ENCODE results near the gene GPX1.

DNA sequence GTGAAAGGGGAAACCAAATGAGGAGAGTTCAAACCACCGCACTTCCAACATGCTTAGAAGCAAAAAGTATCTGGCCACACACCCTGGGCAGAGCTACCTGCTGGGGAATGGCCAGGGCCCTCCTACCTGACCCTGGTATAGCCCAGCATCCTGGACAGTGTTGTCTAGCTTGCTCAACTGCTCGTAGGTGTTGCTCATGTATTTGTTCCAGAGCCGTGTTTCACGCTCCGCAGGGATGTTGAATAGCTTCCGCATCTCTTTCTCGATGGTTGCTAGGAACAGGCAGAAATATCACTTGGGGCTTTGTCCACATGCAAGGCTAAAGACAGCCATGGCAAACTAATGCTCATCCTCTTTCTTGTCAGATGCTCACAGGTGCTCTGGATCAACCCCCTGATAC lies 33.4 kb downstream of the GPX1 start:
- TF ChIP-seq, protein P1, sequence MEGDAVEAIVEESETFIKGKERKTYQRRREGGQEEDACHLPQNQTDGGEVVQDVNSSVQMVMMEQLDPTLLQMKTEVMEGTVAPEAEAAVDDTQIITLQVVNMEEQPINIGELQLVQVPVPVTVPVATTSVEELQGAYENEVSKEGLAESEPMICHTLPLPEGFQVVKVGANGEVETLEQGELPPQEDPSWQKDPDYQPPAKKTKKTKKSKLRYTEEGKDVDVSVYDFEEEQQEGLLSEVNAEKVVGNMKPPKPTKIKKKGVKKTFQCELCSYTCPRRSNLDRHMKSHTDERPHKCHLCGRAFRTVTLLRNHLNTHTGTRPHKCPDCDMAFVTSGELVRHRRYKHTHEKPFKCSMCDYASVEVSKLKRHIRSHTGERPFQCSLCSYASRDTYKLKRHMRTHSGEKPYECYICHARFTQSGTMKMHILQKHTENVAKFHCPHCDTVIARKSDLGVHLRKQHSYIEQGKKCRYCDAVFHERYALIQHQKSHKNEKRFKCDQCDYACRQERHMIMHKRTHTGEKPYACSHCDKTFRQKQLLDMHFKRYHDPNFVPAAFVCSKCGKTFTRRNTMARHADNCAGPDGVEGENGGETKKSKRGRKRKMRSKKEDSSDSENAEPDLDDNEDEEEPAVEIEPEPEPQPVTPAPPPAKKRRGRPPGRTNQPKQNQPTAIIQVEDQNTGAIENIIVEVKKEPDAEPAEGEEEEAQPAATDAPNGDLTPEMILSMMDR (IDR thresholded peaks at IDR 0.05; ENCODE audit: low read length): no peak
- TF ChIP-seq EZH2 (optimal IDR thresholded peaks at IDR 0.05; ENCODE audit: low read depth, low read length): no peak

Data from MM.1S (cell line).